Thoracic aorta (tissue), 2 donors: ENCODE data around the gene ATP5ME. TPM values are rescaled to one million over a fixed set of nuclear protein-coding genes. Genes with fewer than 3 reads are reported as not detected.

Experiments
- ATAC-seq: fragments of 150-250 bp; one replicate; pipeline ENCODE4 v1.8.0; 2017; ENCODE audit warnings: low read depth; ENCODE audit not compliant: insufficient number of reproducible peaks, low FRiP score
- DNase-seq: peaks from one replicate; pipeline ENCODE4 v3.0.0-alpha.2; 2020; ENCODE audit warnings: low spot score
- H3K27ac ChIP-seq, 2 donors: fragments of 200-600 bp; sonication (generic); 1 replicate in 1 of 2; 2 replicates in 1 of 2; pipeline ENCODE4 v1.5.1; 2016; ENCODE audit warnings: mild to moderate bottlenecking in 2 of 2, moderate library complexity in 2 of 2
- H3K27me3 ChIP-seq: fragments of 200-600 bp; sonication (generic); replicated peaks from 2 replicates; pipeline ENCODE4 v1.6.0; 2016; ENCODE audit warnings: mild to moderate bottlenecking; ENCODE audit not compliant: insufficient read depth
- H3K36me3 ChIP-seq: fragments of 200-600 bp; sonication (generic); one replicate; pipeline ENCODE4 v1.5.1; 2016
- H3K4me1 ChIP-seq, 2 donors: fragments of 200-600 bp; sonication (generic); 1 replicate in 1 of 2; 2 replicates in 1 of 2; pipeline versions ENCODE4 v1.5.1 to v1.6.0; 2016; ENCODE audit warnings: low read depth in 2 of 2, mild to moderate bottlenecking in 1 of 2; ENCODE audit not compliant: control insufficient read depth in 1 of 2
- H3K4me3 ChIP-seq: fragments of 200-600 bp; sonication (generic); 2 replicates; pipeline ENCODE4 v1.5.1; 2016; ENCODE audit warnings: mild to moderate bottlenecking
- H3K9me3 ChIP-seq: fragments of 200-600 bp; sonication (generic); 2 replicates; pipeline ENCODE4 v1.5.1; 2016
- CTCF ChIP-seq: fragments of 200-600 bp; sonication (generic); IDR thresholded peaks from one replicate; pipeline ENCODE4 v1.5.1; 2019; ENCODE audit warnings: antibody characterized with exemption
- total RNA-seq, 2 donors: library from RNA; depleted of rRNA; stranded (reverse); fragments of >200 nt; gene quantifications; one replicate each; pipeline versions ENCODE4 v1.1.0 to v1.2.3, GENCODE V29; 2016

The ATP5ME gene
- total RNA-seq, 2 donors from 2014 or later = 21.0 to 51.6 TPM

DNA sequence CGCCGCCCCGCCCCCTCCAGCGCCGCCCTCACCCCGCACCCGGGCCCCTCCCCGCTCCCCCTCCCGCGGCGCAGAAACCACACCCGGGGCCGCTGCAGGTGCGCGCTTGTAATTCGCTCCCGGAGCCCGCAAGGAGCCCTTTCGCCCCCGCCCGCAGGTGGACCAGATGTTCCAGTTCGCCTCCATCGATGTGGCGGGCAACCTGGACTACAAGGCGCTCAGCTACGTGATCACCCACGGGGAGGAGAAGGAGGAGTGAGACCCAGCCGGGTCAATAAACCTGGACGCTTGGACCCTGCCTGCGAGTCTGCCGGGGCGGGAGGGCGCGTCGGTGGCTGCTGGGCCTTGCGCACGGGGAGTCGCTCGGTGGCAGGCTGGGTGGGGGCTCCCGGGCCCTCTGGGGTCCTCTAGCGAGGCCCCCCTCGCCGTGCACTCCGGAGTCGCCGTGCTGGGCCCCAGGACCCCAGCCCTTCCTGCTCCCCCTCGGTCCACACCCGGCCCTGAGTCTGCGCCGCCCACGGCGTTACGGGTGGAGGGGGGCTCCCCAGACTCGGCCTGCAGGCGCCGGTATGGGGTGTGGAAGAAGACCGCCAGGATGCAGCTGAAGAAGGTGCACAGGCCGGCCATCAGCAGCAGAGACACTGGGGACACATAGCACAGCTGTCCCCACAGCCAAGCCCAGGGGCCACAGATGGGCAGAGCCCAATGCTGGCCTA is 7.8 kb upstream of the ATP5ME start:
- Histone ChIP-seq H3K27me3 (no peaks in the 10 kb centered on the region), H3K4me1 (peaks cover 6 to 8% of the 10 kb centered on the region in 2 donors), H3K36me3 (no peaks in the 10 kb centered on the region), H3K27ac (no peak overlapping the region), H3K9me3 (no peaks in the 10 kb centered on the region), H3K4me3 (no peak overlapping the region)
- no peak for TF ChIP-seq CTCF
- no peak for DNase-seq
- ATAC-seq = no peak

DNA sequence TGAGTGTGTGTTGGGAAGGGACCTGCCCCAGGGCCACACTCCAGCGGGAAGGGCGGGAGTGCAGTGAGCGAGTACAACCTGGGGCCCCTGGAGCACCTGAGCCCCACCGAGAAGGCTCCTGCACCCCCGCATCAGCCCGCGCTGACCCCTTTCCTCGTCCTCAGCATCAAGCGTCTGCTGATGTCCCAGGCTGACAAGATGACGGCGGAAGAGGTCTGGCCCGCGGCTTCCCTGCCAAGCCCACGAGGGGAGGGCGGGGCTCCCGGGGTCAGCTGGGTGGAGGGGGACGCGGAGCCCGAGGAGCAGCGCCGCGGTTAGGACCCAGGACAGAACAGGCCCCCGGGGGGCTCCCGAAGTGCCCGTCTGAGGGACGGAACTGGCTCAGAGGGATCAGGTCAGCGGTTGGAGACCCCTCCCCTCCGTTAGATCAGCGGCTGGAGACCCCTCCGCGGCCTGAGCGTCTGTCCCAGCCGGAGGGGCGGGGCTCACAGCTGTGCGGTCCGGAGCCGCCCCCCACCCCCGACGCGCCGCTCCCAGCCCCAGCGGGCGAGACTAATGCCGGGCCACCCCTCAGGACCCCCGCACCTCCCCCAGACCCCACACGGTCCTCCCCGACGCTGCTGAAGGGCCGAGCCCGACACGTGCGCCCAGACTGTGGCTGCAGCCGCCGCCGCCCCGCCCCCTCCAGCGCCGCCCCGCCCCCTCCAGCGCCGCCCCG is 7.0 kb upstream of the ATP5ME start:
- peaks cover 6 to 8% of the 10 kb centered on the region in 2 donors for H3K4me1 ChIP-seq
- H3K27ac ChIP-seq = no peak overlapping the region
- DNase-seq (no peak), ATAC-seq (no peak)
- H3K36me3 ChIP-seq = no peaks in the 10 kb centered on the region
- no peaks in the 10 kb centered on the region for H3K27me3 ChIP-seq
- no peaks in the 10 kb centered on the region for H3K9me3 ChIP-seq
- no peak for TF ChIP-seq CTCF
- peak overlapping the region; percentile 69 for H3K4me3 ChIP-seq

GRCh38 chr4:680551-680927 is 6.5 kb upstream of the ATP5ME start:
- Histone ChIP-seq H3K9me3 (no peaks in the 10 kb centered on the region), H3K4me3 (peak overlapping the region; percentile 69), H3K4me1 (peaks cover 6 to 10% of the 10 kb centered on the region in 2 donors), H3K27ac (no peak overlapping the region), H3K27me3 (no peaks in the 10 kb centered on the region), H3K36me3 (no peaks in the 10 kb centered on the region)
- DNase-seq (no peak), ATAC-seq (no peak)
- no peak for TF ChIP-seq CTCF

DNA sequence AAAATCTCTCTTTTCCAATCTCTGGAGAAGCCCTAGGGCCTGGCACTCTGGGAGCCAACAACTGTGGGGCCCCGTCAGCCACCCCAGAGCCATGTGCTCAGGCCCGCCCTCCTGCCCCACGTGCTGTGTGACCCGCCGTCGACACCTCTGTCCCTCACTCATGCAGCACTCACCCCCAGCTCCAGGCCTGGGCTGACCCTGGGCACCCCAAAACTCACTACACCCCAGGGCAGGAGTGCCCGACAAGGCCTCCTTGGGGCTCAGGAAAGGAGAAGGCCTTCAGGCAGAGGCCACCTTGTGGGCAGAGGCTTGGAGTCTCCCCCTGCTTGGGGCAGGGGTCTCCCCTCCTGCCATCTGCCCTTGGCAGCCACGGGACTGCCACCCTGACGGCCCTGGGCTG is 6.0 kb upstream of the ATP5ME start:
- Histone ChIP-seq H3K4me3 (no peak overlapping the region), H3K36me3 (no peaks in the 10 kb centered on the region), H3K27ac (no peak overlapping the region), H3K9me3 (no peaks in the 10 kb centered on the region), H3K27me3 (no peaks in the 10 kb centered on the region), H3K4me1 (peaks cover 10 to 14% of the 10 kb centered on the region in 2 donors)
- no peak for DNase-seq
- TF ChIP-seq CTCF = no peak
- ATAC-seq = no peak

DNA sequence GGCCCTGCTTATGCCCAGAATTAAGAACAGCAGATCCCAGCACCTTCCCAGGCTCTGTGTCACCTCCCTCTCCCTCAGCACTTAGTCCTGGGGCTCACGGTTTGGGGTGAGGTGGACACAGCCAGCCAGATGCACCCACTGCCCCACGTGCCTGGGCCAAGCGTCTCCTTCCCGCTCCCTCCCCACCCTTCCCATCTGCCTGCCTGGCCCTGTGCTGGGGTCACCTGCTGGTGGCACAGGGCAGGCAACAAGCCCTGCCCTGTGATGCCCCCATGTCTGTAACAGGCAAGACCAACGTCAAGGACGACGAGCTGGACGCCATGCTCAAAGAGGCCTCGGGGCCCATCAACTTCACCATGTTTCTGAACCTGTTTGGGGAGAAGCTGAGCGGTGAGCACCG is 5.6 kb upstream of the ATP5ME start:
- no peak for DNase-seq
- no peaks in the 10 kb centered on the region for H3K36me3 ChIP-seq
- H3K4me3 ChIP-seq = no peak overlapping the region
- no peak for ATAC-seq
- peaks cover 12 to 16% of the 10 kb centered on the region in 2 donors for H3K4me1 ChIP-seq
- H3K27me3 ChIP-seq = no peaks in the 10 kb centered on the region
- no peak for TF ChIP-seq CTCF
- no peak overlapping the region for H3K27ac ChIP-seq
- H3K9me3 ChIP-seq = no peaks in the 10 kb centered on the region
